MM.1S (cell line): ENCODE results near the gene RNF180.
"Not testable (repeated sequence)": the region's sequence is repeated elsewhere in the genome, so short reads cannot be mapped to it uniquely, and the experiment has no call there.

Experiments
- DNase-seq: peaks from one replicate; pipeline ENCODE4 v3.0.0-alpha.2; 2015
- H2AFZ ChIP-seq: fragments of 300-600 bp; sonication (generic); 2 replicates; pipeline ENCODE4 v1.6.0; 2016; ENCODE audit warnings: antibody characterized with exemption, low read length
- H3F3A ChIP-seq: fragments of 300-600 bp; sonication (generic); 2 replicates; pipeline ENCODE4 v1.6.1; 2016; ENCODE audit warnings: mild to moderate bottlenecking, antibody characterized with exemption, low read length, moderate library complexity, mixed read lengths; ENCODE audit not compliant: insufficient read depth
- H3K27ac ChIP-seq: fragments of 300-600 bp; sonication (generic); 2 replicates; pipeline ENCODE4 v1.5.1; 2016; ENCODE audit warnings: mild to moderate bottlenecking, low read length
- H3K27me3 ChIP-seq: fragments of 300-600 bp; sonication (generic); replicated peaks from 2 replicates; pipeline ENCODE4 v1.6.0; 2016; ENCODE audit warnings: low read length; ENCODE audit not compliant: insufficient read depth
- H3K36me3 ChIP-seq: fragments of 300-600 bp; sonication (generic); replicated peaks from 2 replicates; pipeline ENCODE4 v1.6.1; 2016; ENCODE audit warnings: mild to moderate bottlenecking, low read length, mixed read lengths; ENCODE audit not compliant: insufficient read depth
- H3K4me1 ChIP-seq: fragments of 300-600 bp; sonication (generic); 2 replicates; pipeline ENCODE4 v1.6.1; 2016; ENCODE audit warnings: low read length, mixed read lengths
- H3K4me2 ChIP-seq: fragments of 300-600 bp; sonication (generic); 2 replicates; pipeline ENCODE4 v1.6.0; 2016; ENCODE audit warnings: low read depth, low read length
- H3K4me3 ChIP-seq: fragments of 300-600 bp; sonication (generic); 2 replicates; pipeline ENCODE4 v1.5.1; 2016; ENCODE audit warnings: low read length, mixed read lengths
- H3K79me2 ChIP-seq: fragments of 300-600 bp; sonication (generic); 2 replicates; pipeline ENCODE4 v1.6.1; 2016; ENCODE audit warnings: mixed run types, low read length, mixed read lengths
- H3K9ac ChIP-seq: fragments of 300-600 bp; sonication (generic); 2 replicates; pipeline ENCODE4 v1.6.1; 2016; ENCODE audit warnings: low read length, mixed read lengths
- H3K9me2 ChIP-seq: fragments of 300-600 bp; sonication (generic); replicated peaks from 2 replicates; pipeline ENCODE4 v1.6.1; 2016; ENCODE audit warnings: mild to moderate bottlenecking, low read length, mixed read lengths; ENCODE audit not compliant: insufficient read depth
- H3K9me3 ChIP-seq: fragments of 300-600 bp; sonication (generic); replicated peaks from 2 replicates; pipeline ENCODE4 v1.6.1; 2016; ENCODE audit warnings: mild to moderate bottlenecking, low read length, mixed read lengths; ENCODE audit not compliant: insufficient read depth
- H4K20me1 ChIP-seq: fragments of 300-600 bp; sonication (generic); 2 replicates; pipeline ENCODE4 v1.6.1; 2016; ENCODE audit warnings: mild to moderate bottlenecking, low read length, moderate library complexity, mixed read lengths; ENCODE audit not compliant: insufficient read depth
- CTCF ChIP-seq: fragments of 300-600 bp; sonication (generic); IDR thresholded peaks from 2 replicates; pipeline ENCODE4 v1.5.1; 2016; ENCODE audit warnings: antibody characterized with exemption, low read length, mixed read lengths
- EZH2 ChIP-seq: fragments of 300-600 bp; sonication (generic); optimal IDR thresholded peaks from 2 replicates; pipeline ENCODE3; 2017; ENCODE audit warnings: low read depth, mild to moderate bottlenecking, antibody characterized with exemption, low read length, mixed read lengths
- EZH2phosphoT487 ChIP-seq: fragments of 300-600 bp; sonication (generic); IDR thresholded peaks from 2 replicates; pipeline ENCODE4 v1.6.1; 2018; ENCODE audit warnings: antibody characterized with exemption, low read length

RNF180 gene

GRCh38 chr5:64285188-64286130 is 119.8 kb downstream of the RNF180 start:
- Histone ChIP-seq H3F3A (no peaks in the 10 kb centered on the region), H3K4me3 (no peak overlapping the region), H3K9me2 (no peaks in the 10 kb centered on the region), H3K4me1 (no peaks in the 10 kb centered on the region; the same call in 1 of the 2 replicates), H3K27me3 (no peaks in the 10 kb centered on the region), H3K9me3 (no peaks in the 10 kb centered on the region), H3K9ac (no peak overlapping the region), H3K27ac (no peak overlapping the region), H3K4me2 (no peak overlapping the region), H4K20me1 (no peaks in the 10 kb centered on the region), H2AFZ (no peak overlapping the region), H3K36me3 (no peaks in the 10 kb centered on the region), H3K79me2 (no peaks in the 10 kb centered on the region)
- TF ChIP-seq EZH2phosphoT487 (no peak), EZH2 (no peak), CTCF (no peak)
- no peak for DNase-seq

GRCh38 chr5:64286381-64286780 is 120.7 kb downstream of the RNF180 start:
- Histone ChIP-seq H3K4me1 (no peaks in the 10 kb centered on the region; the same call in 1 of the 2 replicates), H3K4me2 (no peak overlapping the region), H3K27ac (no peak overlapping the region), H3K79me2 (no peaks in the 10 kb centered on the region), H3K4me3 (no peak overlapping the region), H2AFZ (no peak overlapping the region), H3K9me2 (no peaks in the 10 kb centered on the region), H4K20me1 (no peaks in the 10 kb centered on the region), H3K9ac (no peak overlapping the region), H3F3A (no peaks in the 10 kb centered on the region), H3K36me3 (no peaks in the 10 kb centered on the region), H3K27me3 (no peaks in the 10 kb centered on the region), H3K9me3 (no peaks in the 10 kb centered on the region)
- no peak for DNase-seq
- TF ChIP-seq CTCF (no peak), EZH2 (no peak), EZH2phosphoT487 (no peak)

- H3K36me3 ChIP-seq, H3K27me3 ChIP-seq, H3K9ac ChIP-seq, H3K4me1 ChIP-seq, H3K4me3 ChIP-seq, DNase-seq, H3K27ac ChIP-seq, H4K20me1 ChIP-seq, H3K9me2 ChIP-seq, H3K9me3 ChIP-seq, H3F3A ChIP-seq, H3K79me2 ChIP-seq, H3K4me2 ChIP-seq, H2AFZ ChIP-seq: not testable (repeated sequence)
These were observed 122.9 kb downstream of the RNF180 start for GRCh38 chr5:64288496-64288895.

GRCh38 chr5:64292611-64293215 is 127.1 kb downstream of the RNF180 start:
- Histone ChIP-seq H3K79me2 (no peaks in the 10 kb centered on the region), H3K27ac (no peak overlapping the region), H3F3A (no peaks in the 10 kb centered on the region), H3K27me3 (no peaks in the 10 kb centered on the region), H3K9me3 (no peaks in the 10 kb centered on the region), H4K20me1 (no peaks in the 10 kb centered on the region), H3K9ac (no peak overlapping the region), H2AFZ (no peak overlapping the region), H3K4me3 (no peak overlapping the region), H3K4me1 (no peaks in the 10 kb centered on the region), H3K36me3 (no peaks in the 10 kb centered on the region), H3K9me2 (no peaks in the 10 kb centered on the region), H3K4me2 (no peak overlapping the region)
- DNase-seq = no peak
- TF ChIP-seq EZH2phosphoT487 (no peak), EZH2 (no peak), CTCF (no peak)
